SK-N-SH treated with all-trans-retinoic acid at 6 μM for 48 hours (cell line): Measurements from ENCODE around the gene ANKRD11.

ENCODE experiments used
- ATAC-seq: fragments of 200-7000 bp; cut with Tn5 transposase; 3 replicates; pipeline ENCODE4 v1.9.1; 2020; ENCODE audit warnings: mild to moderate bottlenecking, moderate library complexity
- ARNTL ChIP-seq: fragments of 450-650 bp; formaldehyde crosslinking; IDR thresholded peaks from 2 replicates; pipeline ENCODE4 v1.5.0; 2020; ENCODE audit warnings: low read depth, mild to moderate bottlenecking, moderate library complexity, borderline replicate concordance
- BACH2 ChIP-seq: fragments of 250-450 bp; sonication (Bioruptor Pico); IDR thresholded peaks from 2 replicates; pipeline ENCODE4 v1.9.0; 2021; ENCODE audit warnings: mild to moderate bottlenecking, borderline replicate concordance
- ESRRG ChIP-seq: fragments of 250-450 bp; sonication (Bioruptor Pico); IDR thresholded peaks from 2 replicates; pipeline ENCODE4 v1.6.1; 2021; ENCODE audit warnings: mild to moderate bottlenecking
- GLIS3 ChIP-seq: fragments of 250-450 bp; sonication (Bioruptor Pico); IDR thresholded peaks from 2 replicates; pipeline ENCODE4 v1.5.0; 2020; ENCODE audit warnings: mild to moderate bottlenecking, moderate library complexity
- ISL1 ChIP-seq: fragments of 250-450 bp; sonication (Bioruptor Pico); IDR thresholded peaks from 2 replicates; pipeline ENCODE4 v2.1.2; 2022; ENCODE audit warnings: mild to moderate bottlenecking, moderate library complexity
- OSR1 ChIP-seq: fragments of 250-450 bp; sonication (Bioruptor Pico); IDR thresholded peaks from 2 replicates; pipeline ENCODE4 v1.8.0; 2022; ENCODE audit warnings: moderate library complexity, mild to moderate bottlenecking, inconsistent platforms
- PPARA ChIP-seq: fragments of 250-450 bp; sonication (Bioruptor Pico); IDR thresholded peaks from 2 replicates; pipeline ENCODE4 v1.5.0; 2020; ENCODE audit warnings: mild to moderate bottlenecking, borderline replicate concordance
- RARB ChIP-seq: fragments of 250-450 bp; sonication (Bioruptor Pico); IDR thresholded peaks from 2 replicates; pipeline ENCODE4 v1.8.0; 2021; ENCODE audit warnings: mild to moderate bottlenecking, moderate library complexity
- SNAI2 ChIP-seq: fragments of 250-450 bp; sonication (Bioruptor Pico); IDR thresholded peaks from 2 replicates; pipeline ENCODE4 v1.5.0; 2020; ENCODE audit warnings: mild to moderate bottlenecking, moderate library complexity
- TCF4 ChIP-seq: fragments of 250-450 bp; sonication (Bioruptor Pico); IDR thresholded peaks from 2 replicates; pipeline ENCODE4 v1.8.0; 2021; ENCODE audit warnings: mild to moderate bottlenecking, moderate library complexity, borderline replicate concordance
- TOX ChIP-seq: fragments of 250-450 bp; sonication (Bioruptor Pico); IDR thresholded peaks from 2 replicates; pipeline ENCODE4 v1.8.0; 2021; ENCODE audit warnings: mild to moderate bottlenecking, moderate library complexity, borderline replicate concordance
- ZC3H10 ChIP-seq: fragments of 250-450 bp; sonication (Bioruptor Pico); IDR thresholded peaks from 2 replicates; pipeline ENCODE4 v1.5.1; 2021; ENCODE audit warnings: mild to moderate bottlenecking, moderate library complexity
- ZFP3 ChIP-seq: fragments of 250-450 bp; sonication (Bioruptor Pico); IDR thresholded peaks from 2 replicates; pipeline ENCODE4 v1.5.0; 2020; ENCODE audit warnings: mild to moderate bottlenecking, moderate library complexity
- ZFP30 ChIP-seq: fragments of 450-650 bp; formaldehyde crosslinking; IDR thresholded peaks from 2 replicates; pipeline ENCODE4 v1.5.0; 2022; ENCODE audit warnings: mild to moderate bottlenecking, moderate library complexity
- ZNF565 ChIP-seq: fragments of 450-650 bp; formaldehyde crosslinking; conservative IDR thresholded peaks from 2 replicates; pipeline ENCODE4 v1.5.0; 2020; ENCODE audit warnings: low read depth, mild to moderate bottlenecking, moderate library complexity
- ZNF70 ChIP-seq: fragments of 450-650 bp; formaldehyde crosslinking; IDR thresholded peaks from 2 replicates; pipeline ENCODE4 v1.5.0; 2020; ENCODE audit warnings: mild to moderate bottlenecking, moderate library complexity
- ZNF8 ChIP-seq: fragments of 450-650 bp; formaldehyde crosslinking; IDR thresholded peaks from 2 replicates; pipeline ENCODE4 v1.5.0; 2020; ENCODE audit warnings: mild to moderate bottlenecking, moderate library complexity
- TF ChIP-seq, protein P1 (sequence below): fragments of 250-450 bp; sonication (Bioruptor Pico); IDR thresholded peaks from 2 replicates; pipeline ENCODE4 v1.5.0; 2020; ENCODE audit warnings: mild to moderate bottlenecking, moderate library complexity
- TF ChIP-seq, protein P2 (sequence below): fragments of 250-450 bp; sonication (Bioruptor Pico); IDR thresholded peaks from 2 replicates; pipeline ENCODE4 v1.5.1; 2020; ENCODE audit warnings: low read depth, mild to moderate bottlenecking, moderate library complexity
- TF ChIP-seq, protein P3 (sequence below): fragments of 250-450 bp; sonication (Bioruptor Pico); IDR thresholded peaks from 2 replicates; pipeline ENCODE4 v1.5.1; 2021; ENCODE audit warnings: mild to moderate bottlenecking, moderate library complexity
- TF ChIP-seq, protein P4 (sequence below): fragments of 250-450 bp; sonication (Bioruptor Pico); IDR thresholded peaks from 2 replicates; pipeline ENCODE4 v1.8.0; 2020; ENCODE audit warnings: mild to moderate bottlenecking, moderate library complexity, borderline replicate concordance

The ANKRD11 gene

DNA sequence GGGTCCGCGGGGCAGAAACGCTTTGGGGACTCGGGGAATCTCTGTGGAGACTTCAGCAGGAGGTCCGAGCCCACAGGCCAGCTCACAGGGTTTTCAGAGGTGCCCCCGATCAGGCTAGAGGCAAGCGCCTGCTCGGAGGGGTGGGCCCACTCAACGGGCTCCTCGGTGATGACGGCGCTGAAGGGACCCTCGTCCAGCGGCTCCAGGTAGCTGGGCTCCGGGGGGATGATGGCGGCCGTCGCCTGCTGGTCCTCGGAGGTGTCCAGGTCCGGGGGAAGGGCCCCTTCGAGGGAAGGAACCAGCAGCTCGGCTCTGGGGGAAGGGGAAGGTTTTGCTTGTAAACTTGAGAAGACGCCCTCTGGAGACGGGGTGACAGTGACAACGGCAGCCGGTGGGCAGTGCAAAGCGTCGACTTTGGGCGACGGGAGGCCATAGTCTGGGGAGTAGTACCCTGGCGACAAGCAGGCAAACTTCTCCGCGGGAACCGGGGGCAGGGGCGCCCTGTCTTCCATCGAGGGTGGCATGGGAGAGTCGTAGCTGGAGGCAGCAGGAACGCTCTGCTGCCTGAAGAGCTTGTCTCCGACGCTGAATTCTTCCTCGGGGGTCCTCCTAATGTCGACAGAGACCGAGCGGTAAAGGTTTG is 209.7 kb downstream of the ANKRD11 start:
- no peak for ATAC-seq
- TF ChIP-seq, protein P1, sequence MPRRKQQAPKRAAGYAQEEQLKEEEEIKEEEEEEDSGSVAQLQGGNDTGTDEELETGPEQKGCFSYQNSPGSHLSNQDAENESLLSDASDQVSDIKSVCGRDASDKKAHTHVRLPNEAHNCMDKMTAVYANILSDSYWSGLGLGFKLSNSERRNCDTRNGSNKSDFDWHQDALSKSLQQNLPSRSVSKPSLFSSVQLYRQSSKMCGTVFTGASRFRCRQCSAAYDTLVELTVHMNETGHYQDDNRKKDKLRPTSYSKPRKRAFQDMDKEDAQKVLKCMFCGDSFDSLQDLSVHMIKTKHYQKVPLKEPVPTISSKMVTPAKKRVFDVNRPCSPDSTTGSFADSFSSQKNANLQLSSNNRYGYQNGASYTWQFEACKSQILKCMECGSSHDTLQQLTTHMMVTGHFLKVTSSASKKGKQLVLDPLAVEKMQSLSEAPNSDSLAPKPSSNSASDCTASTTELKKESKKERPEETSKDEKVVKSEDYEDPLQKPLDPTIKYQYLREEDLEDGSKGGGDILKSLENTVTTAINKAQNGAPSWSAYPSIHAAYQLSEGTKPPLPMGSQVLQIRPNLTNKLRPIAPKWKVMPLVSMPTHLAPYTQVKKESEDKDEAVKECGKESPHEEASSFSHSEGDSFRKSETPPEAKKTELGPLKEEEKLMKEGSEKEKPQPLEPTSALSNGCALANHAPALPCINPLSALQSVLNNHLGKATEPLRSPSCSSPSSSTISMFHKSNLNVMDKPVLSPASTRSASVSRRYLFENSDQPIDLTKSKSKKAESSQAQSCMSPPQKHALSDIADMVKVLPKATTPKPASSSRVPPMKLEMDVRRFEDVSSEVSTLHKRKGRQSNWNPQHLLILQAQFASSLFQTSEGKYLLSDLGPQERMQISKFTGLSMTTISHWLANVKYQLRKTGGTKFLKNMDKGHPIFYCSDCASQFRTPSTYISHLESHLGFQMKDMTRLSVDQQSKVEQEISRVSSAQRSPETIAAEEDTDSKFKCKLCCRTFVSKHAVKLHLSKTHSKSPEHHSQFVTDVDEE (CRISPR knock-in tag) = no peak
- no peak for TF ChIP-seq ZNF70

DNA sequence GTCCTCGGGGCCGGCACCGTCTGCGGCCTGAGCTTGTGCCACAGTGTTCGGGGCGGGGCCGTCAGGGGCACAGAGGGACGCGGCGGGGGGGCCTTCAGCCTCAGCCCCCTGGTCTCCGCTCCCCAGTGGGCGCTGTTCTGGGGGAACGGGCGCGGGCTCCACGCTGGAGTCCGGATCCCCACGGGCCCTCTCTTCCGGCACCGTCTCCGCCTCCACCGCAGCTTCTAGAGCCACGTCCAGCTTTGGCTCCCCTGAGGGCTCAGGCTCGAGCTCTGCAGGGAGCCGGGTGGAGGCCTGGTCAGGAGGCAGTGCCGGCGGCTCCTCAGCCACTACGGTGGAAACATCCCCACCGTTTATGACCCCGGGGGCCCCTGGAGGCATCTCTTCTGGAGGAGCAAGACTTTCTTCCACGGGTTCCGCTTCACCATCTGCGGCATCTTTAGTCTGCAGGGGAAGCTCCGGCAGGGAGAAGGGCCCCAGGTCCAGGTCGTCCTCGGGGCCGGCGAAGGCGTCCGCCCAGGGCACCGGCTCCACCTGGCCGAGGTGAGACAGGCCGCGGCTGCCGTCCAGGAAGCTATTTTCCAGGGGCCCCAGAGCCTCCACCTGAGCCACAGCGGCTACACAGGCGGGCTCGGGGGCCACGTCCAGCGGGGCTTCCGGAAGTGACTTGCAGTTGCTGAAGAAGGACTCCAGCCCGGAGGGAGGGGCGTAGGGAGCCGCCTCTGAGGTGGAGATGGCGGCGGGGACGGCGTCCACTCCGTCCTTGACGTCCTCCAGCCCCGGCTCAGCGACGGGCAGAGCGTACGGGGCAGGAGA is 210.5 kb downstream of the ANKRD11 start:
- no peak for ATAC-seq
- no peak for TF ChIP-seq ZC3H10 (CRISPR knock-in tag)
- TF ChIP-seq, protein P2, sequence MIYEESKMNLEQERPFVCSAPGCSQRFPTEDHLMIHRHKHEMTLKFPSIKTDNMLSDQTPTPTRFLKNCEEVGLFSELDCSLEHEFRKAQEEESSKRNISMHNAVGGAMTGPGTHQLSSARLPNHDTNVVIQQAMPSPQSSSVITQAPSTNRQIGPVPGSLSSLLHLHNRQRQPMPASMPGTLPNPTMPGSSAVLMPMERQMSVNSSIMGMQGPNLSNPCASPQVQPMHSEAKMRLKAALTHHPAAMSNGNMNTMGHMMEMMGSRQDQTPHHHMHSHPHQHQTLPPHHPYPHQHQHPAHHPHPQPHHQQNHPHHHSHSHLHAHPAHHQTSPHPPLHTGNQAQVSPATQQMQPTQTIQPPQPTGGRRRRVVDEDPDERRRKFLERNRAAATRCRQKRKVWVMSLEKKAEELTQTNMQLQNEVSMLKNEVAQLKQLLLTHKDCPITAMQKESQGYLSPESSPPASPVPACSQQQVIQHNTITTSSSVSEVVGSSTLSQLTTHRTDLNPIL = no peak
- no peak for TF ChIP-seq GLIS3 (CRISPR knock-in tag)
- no peak for TF ChIP-seq ZFP3 (CRISPR knock-in tag)

DNA sequence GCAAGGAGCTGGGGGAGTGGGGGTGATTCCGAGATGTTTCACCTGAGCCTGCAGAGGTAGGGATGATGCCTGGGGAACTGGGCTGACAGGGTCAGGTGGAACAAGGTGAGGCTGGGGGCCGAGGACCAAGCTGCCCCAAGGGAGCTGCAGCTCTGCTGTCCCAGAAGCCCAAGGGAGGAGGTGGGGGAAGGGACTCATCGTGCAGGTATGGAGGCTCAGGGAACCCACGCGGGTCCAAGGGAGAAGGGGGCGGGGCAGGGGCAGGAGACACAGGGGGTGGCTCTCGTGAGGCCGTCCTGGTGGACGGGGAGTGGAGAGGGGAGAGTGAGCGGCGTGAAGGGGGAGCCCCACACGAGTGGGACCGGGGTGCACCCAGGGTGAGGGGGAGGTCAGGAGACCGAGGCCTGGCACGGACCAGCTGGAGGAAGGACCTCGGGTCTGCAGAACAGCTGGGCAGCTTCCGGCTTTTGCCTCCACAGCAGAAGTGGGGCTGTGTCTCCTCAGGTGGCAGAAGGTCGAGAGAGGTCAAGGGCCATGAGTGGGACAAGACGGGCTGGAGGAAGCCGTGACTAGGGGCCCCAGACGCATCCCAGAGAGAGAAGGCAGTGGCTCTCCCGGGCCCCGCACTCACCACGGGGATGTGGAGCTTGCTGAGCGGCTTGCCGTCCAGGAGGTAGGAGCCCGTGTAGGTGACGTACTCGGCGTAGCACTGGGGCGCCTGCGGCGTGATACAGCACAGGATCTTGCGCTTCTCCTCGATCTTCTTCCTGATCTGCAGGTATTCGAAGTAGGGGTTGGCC is 211.7 kb downstream of the ANKRD11 start:
- no peak for ATAC-seq
- TF ChIP-seq BACH2 = no peak
- TF ChIP-seq ESRRG (CRISPR knock-in tag) = no peak
- TF ChIP-seq ISL1 = no peak
- TF ChIP-seq ZFP30 (CRISPR knock-in tag) = no peak
- TF ChIP-seq, protein P1 (CRISPR knock-in tag) = no peak
- TF ChIP-seq, all 23 proteins: peak for 0

DNA sequence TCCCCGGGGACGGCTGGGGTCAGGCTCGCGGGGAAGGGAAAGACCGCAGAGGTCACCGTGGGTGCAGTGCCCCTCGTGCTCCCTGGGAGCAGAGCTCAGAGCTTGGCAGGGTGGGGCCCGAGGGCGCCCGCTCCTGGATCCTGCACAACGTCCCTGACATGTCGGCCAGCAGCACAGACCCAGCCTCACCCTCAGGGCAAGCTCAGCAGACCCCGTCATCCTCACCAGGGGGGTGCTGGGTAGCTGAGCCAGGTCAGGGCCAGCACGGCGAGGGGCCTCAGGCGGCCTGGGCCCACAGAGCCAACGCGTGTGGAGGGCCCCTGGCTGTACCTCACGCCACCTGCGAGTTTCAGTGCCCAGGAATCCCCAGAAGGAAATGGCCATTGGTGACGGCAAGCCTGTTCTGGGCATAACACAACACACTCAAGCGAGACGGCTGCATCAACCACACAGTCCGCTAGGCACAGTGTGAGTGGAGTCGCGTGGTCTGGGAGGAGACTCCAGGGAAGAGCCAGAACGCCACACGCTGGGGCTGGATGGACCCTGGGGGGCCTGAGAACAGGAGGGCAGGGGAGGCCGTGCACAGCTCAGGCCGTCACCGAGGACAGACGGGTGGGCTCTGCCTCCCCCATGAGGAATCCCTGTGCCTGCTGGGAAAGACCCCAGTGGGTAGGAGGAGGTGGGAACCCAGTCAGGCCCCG is 212.6 kb downstream of the ANKRD11 start:
- no peak for ATAC-seq
- no peak for TF ChIP-seq ZFP3 (CRISPR knock-in tag)
- no peak for TF ChIP-seq ESRRG (CRISPR knock-in tag)
- TF ChIP-seq, protein P3, sequence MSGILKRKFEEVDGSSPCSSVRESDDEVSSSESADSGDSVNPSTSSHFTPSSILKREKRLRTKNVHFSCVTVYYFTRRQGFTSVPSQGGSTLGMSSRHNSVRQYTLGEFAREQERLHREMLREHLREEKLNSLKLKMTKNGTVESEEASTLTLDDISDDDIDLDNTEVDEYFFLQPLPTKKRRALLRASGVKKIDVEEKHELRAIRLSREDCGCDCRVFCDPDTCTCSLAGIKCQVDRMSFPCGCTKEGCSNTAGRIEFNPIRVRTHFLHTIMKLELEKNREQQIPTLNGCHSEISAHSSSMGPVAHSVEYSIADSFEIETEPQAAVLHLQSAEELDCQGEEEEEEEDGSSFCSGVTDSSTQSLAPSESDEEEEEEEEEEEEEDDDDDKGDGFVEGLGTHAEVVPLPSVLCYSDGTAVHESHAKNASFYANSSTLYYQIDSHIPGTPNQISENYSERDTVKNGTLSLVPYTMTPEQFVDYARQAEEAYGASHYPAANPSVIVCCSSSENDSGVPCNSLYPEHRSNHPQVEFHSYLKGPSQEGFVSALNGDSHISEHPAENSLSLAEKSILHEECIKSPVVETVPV (CRISPR knock-in tag) = no peak
- no peak for TF ChIP-seq TOX (CRISPR knock-in tag)
- no peak for TF ChIP-seq ARNTL (CRISPR knock-in tag)
- TF ChIP-seq ZNF70 = no peak
- TF ChIP-seq PPARA (CRISPR knock-in tag) = no peak
- TF ChIP-seq, protein P2 = no peak
- TF ChIP-seq ZNF8 (CRISPR knock-in tag) = no peak
- TF ChIP-seq ZFP30 (CRISPR knock-in tag) = no peak
- no peak for TF ChIP-seq TCF4 (CRISPR knock-in tag)
- no peak for TF ChIP-seq OSR1 (CRISPR knock-in tag)
- no peak for TF ChIP-seq RARB
- no peak for TF ChIP-seq SNAI2 (CRISPR knock-in tag)
- TF ChIP-seq ZNF565 (CRISPR knock-in tag) = no peak
- TF ChIP-seq ZC3H10 (CRISPR knock-in tag) = no peak
- TF ChIP-seq, protein P4, sequence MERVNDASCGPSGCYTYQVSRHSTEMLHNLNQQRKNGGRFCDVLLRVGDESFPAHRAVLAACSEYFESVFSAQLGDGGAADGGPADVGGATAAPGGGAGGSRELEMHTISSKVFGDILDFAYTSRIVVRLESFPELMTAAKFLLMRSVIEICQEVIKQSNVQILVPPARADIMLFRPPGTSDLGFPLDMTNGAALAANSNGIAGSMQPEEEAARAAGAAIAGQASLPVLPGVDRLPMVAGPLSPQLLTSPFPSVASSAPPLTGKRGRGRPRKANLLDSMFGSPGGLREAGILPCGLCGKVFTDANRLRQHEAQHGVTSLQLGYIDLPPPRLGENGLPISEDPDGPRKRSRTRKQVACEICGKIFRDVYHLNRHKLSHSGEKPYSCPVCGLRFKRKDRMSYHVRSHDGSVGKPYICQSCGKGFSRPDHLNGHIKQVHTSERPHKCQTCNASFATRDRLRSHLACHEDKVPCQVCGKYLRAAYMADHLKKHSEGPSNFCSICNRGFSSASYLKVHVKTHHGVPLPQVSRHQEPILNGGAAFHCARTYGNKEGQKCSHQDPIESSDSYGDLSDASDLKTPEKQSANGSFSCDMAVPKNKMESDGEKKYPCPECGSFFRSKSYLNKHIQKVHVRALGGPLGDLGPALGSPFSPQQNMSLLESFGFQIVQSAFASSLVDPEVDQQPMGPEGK (CRISPR knock-in tag) = no peak
